22Rv1 (cell line): ENCODE measurements around the gene LGALS7.

Source experiments
- CTCF ChIP-seq: fragments of 450-650 bp; IDR thresholded peaks from 2 replicates; pipeline ENCODE4 v1.5.1; 2017; ENCODE audit warnings: mild to moderate bottlenecking
- ZFX ChIP-seq: fragments of 450-650 bp; IDR thresholded peaks from 2 replicates; pipeline ENCODE4 v1.6.1; 2017; ENCODE audit warnings: antibody characterized with exemption, borderline replicate concordance

GRCh38 chr19:38739440-38740256 is 33.7 kb downstream of the LGALS7 start:
- no peak for TF ChIP-seq CTCF
- no peak for TF ChIP-seq ZFX
